ENCODE measurements around the gene TLR10.
"Not testable (repeated sequence)": the region's sequence is repeated elsewhere in the genome, so short reads cannot be mapped to it uniquely, and the experiment has no call there.

- TF ChIP-seq CTCF (IDR thresholded peaks at IDR 0.05; ENCODE audit: borderline replicate concordance, extremely low read depth, low read length, poor library complexity, severe bottlenecking); EZH2 (IDR thresholded peaks at IDR 0.05; ENCODE audit: borderline replicate concordance, low read depth, low read length, severe bottlenecking): not testable (repeated sequence)
Observed at GRCh38 chr4:38777925-38778324, 4.9 kb downstream of the TLR10 start.
